Adrenal gland (tissue), 5 donors: ENCODE measurements around the gene ADARB2.

Source experiments
- POLR2A ChIP-seq, 2 donors: fragments of 450-650 bp; IDR thresholded peaks; one replicate each; pipeline ENCODE4 v1.6.1; 2017; ENCODE audit warnings: antibody characterized with exemption in 2 of 2, mild to moderate bottlenecking in 2 of 2, moderate library complexity in 1 of 2
- TF ChIP-seq, protein P1 (sequence below), 6 experiments: fragments of 450-650 bp in 4 of 6; fragments of 200-600 bp in 2 of 6; sonication (generic) in 1 of 6; IDR thresholded peaks; 1 replicate in 5 of 6; 2 replicates in 1 of 6; pipeline versions ENCODE4 v1.5.1 to v1.8.0; 2016 to 2021; ENCODE audit warnings: antibody characterized with exemption in 6 of 6, mild to moderate bottlenecking in 2 of 6, moderate library complexity in 1 of 6
- donor health status: DM: no; HTN: no; CAD: no.

DNA sequence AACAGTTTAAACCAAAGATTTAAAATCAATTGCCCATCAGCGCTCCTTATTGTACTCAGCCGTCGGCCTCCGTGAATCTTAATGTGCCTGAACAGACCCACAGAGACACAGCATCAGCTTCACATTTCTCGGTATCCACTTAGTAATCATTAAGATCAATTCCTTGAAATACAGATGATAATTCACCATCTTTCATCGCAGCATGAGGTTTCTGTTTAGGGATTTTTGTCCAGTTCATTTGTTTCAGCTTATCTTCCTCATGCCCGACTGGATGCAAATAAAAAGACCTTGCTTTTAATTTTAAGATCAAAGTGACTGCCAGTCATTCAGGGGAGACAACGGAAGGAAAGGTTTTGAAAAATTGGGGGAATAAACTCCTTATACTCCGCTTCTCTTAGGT is 473.3 kb downstream of the ADARB2 start:
- no peak for TF ChIP-seq POLR2A (IDR thresholded peaks at IDR 0.05)
- TF ChIP-seq, protein P1, sequence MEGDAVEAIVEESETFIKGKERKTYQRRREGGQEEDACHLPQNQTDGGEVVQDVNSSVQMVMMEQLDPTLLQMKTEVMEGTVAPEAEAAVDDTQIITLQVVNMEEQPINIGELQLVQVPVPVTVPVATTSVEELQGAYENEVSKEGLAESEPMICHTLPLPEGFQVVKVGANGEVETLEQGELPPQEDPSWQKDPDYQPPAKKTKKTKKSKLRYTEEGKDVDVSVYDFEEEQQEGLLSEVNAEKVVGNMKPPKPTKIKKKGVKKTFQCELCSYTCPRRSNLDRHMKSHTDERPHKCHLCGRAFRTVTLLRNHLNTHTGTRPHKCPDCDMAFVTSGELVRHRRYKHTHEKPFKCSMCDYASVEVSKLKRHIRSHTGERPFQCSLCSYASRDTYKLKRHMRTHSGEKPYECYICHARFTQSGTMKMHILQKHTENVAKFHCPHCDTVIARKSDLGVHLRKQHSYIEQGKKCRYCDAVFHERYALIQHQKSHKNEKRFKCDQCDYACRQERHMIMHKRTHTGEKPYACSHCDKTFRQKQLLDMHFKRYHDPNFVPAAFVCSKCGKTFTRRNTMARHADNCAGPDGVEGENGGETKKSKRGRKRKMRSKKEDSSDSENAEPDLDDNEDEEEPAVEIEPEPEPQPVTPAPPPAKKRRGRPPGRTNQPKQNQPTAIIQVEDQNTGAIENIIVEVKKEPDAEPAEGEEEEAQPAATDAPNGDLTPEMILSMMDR (IDR thresholded peaks at IDR 0.05), result no peak
